H9 (cell line): ENCODE data around the gene TCTN2. TPM values are rescaled to one million over a fixed set of nuclear protein-coding genes. Genes with fewer than 3 reads are reported as not detected.

ENCODE experiments used
- DNase-seq: peaks from one replicate; pipeline ENCODE4 v3.0.0-alpha.2; 2017
- H2AFZ ChIP-seq: one replicate; pipeline ENCODE4 v1.6.1; 2013; ENCODE audit warnings: mild to moderate bottlenecking, low read length, control low read depth, moderate library complexity
- H2AK5ac ChIP-seq: 2 replicates; pipeline ENCODE4 v1.6.1; 2013; ENCODE audit warnings: low read length, control low read depth, mixed read lengths; ENCODE audit not compliant: insufficient read length
- H2BK120ac ChIP-seq: one replicate; pipeline ENCODE4 v1.6.1; 2013; ENCODE audit warnings: low read depth, mild to moderate bottlenecking, low read length, control low read depth, inconsistent platforms; ENCODE audit not compliant: poor library complexity, severe bottlenecking
- H2BK12ac ChIP-seq: 2 replicates; pipeline ENCODE4 v1.6.1; 2013; ENCODE audit warnings: low read length, control low read depth, mixed read lengths, low read depth; ENCODE audit not compliant: insufficient read length
- H2BK15ac ChIP-seq: 2 replicates; pipeline ENCODE4 v1.6.1; 2013; ENCODE audit warnings: low read depth, low read length, control low read depth
- H2BK20ac ChIP-seq: one replicate; pipeline ENCODE4 v1.6.1; 2013; ENCODE audit warnings: low read depth, mild to moderate bottlenecking, low read length, control low read depth, inconsistent platforms; ENCODE audit not compliant: poor library complexity, severe bottlenecking
- H2BK5ac ChIP-seq: 2 replicates; pipeline ENCODE4 v1.6.1; 2013; ENCODE audit warnings: low read length, control low read depth, mixed read lengths; ENCODE audit not compliant: insufficient read length
- H3K14ac ChIP-seq: 2 replicates; pipeline ENCODE4 v1.6.1; 2013; ENCODE audit warnings: low read length, control low read depth; ENCODE audit not compliant: insufficient read depth
- H3K18ac ChIP-seq: 2 replicates; pipeline ENCODE4 v1.6.1; 2013; ENCODE audit warnings: low read depth, mild to moderate bottlenecking, mixed read lengths, low read length, control low read depth; ENCODE audit not compliant: insufficient read length
- H3K23ac ChIP-seq: 2 replicates; pipeline ENCODE4 v1.6.1; 2013; ENCODE audit warnings: low read length, control low read depth, mixed read lengths, low read depth; ENCODE audit not compliant: insufficient read length
- H3K23me2 ChIP-seq: 2 replicates; pipeline ENCODE4 v1.6.1; 2013; ENCODE audit warnings: low read depth, mild to moderate bottlenecking, mixed read lengths, low read length, control low read depth; ENCODE audit not compliant: insufficient read length, poor library complexity, severe bottlenecking
- H3K27ac ChIP-seq: 2 replicates; pipeline ENCODE4 v1.5.1; 2013; ENCODE audit warnings: low read length, control low read depth, mixed read lengths, low read depth; ENCODE audit not compliant: insufficient read length
- H3K27me3 ChIP-seq: 2 replicates; pipeline ENCODE4 v1.6.1; 2013; ENCODE audit warnings: low read length, control low read depth, inconsistent platforms; ENCODE audit not compliant: insufficient read depth
- H3K4ac ChIP-seq: 2 replicates; pipeline ENCODE4 v1.6.1; 2013; ENCODE audit warnings: low read depth, mild to moderate bottlenecking, control low read depth, inconsistent platforms, low read length, moderate library complexity
- H3K4me1 ChIP-seq: 2 replicates; pipeline ENCODE4 v1.6.1; 2013; ENCODE audit warnings: low read length, control low read depth, inconsistent platforms; ENCODE audit not compliant: insufficient read depth
- H3K4me2 ChIP-seq: 2 replicates; pipeline ENCODE4 v1.6.1; 2013; ENCODE audit warnings: low read length, control low read depth, mixed read lengths; ENCODE audit not compliant: insufficient read length, insufficient read depth
- H3K56ac ChIP-seq: 2 replicates; pipeline ENCODE4 v1.6.1; 2013; ENCODE audit warnings: low read depth, mild to moderate bottlenecking, mixed read lengths, low read length, control low read depth; ENCODE audit not compliant: insufficient read length
- H3K79me1 ChIP-seq: 2 replicates; pipeline ENCODE4 v1.6.1; 2013; ENCODE audit warnings: low read depth, mild to moderate bottlenecking, moderate library complexity, low read length, control low read depth, inconsistent platforms; ENCODE audit not compliant: insufficient read depth, poor library complexity, severe bottlenecking
- H3K79me2 ChIP-seq: 2 replicates; pipeline ENCODE4 v1.6.1; 2013; ENCODE audit warnings: low read length, control low read depth, inconsistent platforms; ENCODE audit not compliant: insufficient read depth
- H3K9ac ChIP-seq: 2 replicates; pipeline ENCODE4 v1.6.1; 2013; ENCODE audit warnings: low read length, control low read depth, mixed read lengths; ENCODE audit not compliant: insufficient read length; ENCODE audit errors: extremely low read depth
- H3K9me3 ChIP-seq: one replicate; pipeline ENCODE4 v1.6.1; 2013; ENCODE audit warnings: low read depth, low read length, inconsistent platforms; ENCODE audit not compliant: control insufficient read depth
- H3T11ph ChIP-seq: one replicate; pipeline ENCODE4 v1.6.1; 2013; ENCODE audit warnings: mild to moderate bottlenecking, low read length, control low read depth, inconsistent platforms
- H4K20me1 ChIP-seq: one replicate; pipeline ENCODE4 v1.6.1; 2013; ENCODE audit not compliant: control insufficient read depth, insufficient read length, insufficient read depth
- H4K5ac ChIP-seq: 2 replicates; pipeline ENCODE4 v1.6.1; 2013; ENCODE audit warnings: low read depth, mild to moderate bottlenecking, mixed read lengths, low read length, control low read depth; ENCODE audit not compliant: insufficient read length
- H4K8ac ChIP-seq: replicated peaks from 2 replicates; pipeline ENCODE4 v1.6.1; 2013; ENCODE audit warnings: low read length, control low read depth, mixed read lengths, low read depth; ENCODE audit not compliant: insufficient read length
- H4K91ac ChIP-seq: 2 replicates; pipeline ENCODE4 v1.6.1; 2013; ENCODE audit warnings: low read depth, mild to moderate bottlenecking, moderate library complexity, mixed read lengths, low read length, control low read depth; ENCODE audit not compliant: insufficient read length
- H3K27ac Mint-ChIP-seq, 3 experiments: 2 replicates in 2 of 3; 3 replicates in 1 of 3; pipeline ENCODE4 v1.8.0; 2020 to 2021; ENCODE audit warnings: mixed read lengths in 3 of 3, mild to moderate bottlenecking in 1 of 3, moderate library complexity in 1 of 3
- H3K27me3 Mint-ChIP-seq: 2 replicates; pipeline ENCODE4 v1.8.0; 2021; ENCODE audit warnings: low read depth, mild to moderate bottlenecking, moderate library complexity, mixed read lengths
- H3K36me3 Mint-ChIP-seq, 3 experiments: 2 replicates in 2 of 3; 3 replicates in 1 of 3; pipeline ENCODE4 v1.8.0; 2020 to 2021; ENCODE audit warnings: low read depth in 3 of 3, mixed read lengths in 3 of 3; ENCODE audit not compliant: insufficient read depth in 1 of 3
- H3K4me1 Mint-ChIP-seq, 2 experiments: 2 replicates each; pipeline ENCODE4 v1.8.0; 2020; ENCODE audit warnings: mixed read lengths in 2 of 2
- H3K4me3 Mint-ChIP-seq, 2 experiments: 2 replicates in 1 of 2; 3 replicates in 1 of 2; pipeline ENCODE4 v1.8.0; 2020 to 2021; ENCODE audit warnings: mild to moderate bottlenecking in 2 of 2, mixed read lengths in 2 of 2, moderate library complexity in 1 of 2
- H3K9me3 Mint-ChIP-seq, 2 experiments: 2 replicates in 1 of 2; 3 replicates in 1 of 2; pipeline ENCODE4 v1.8.0; 2020; ENCODE audit warnings: mild to moderate bottlenecking in 2 of 2, mixed read lengths in 2 of 2, moderate library complexity in 1 of 2
- WGBS: extraction: QIAGEN DNeasy Blood & Tissue Kit; methylation state at CpG from one replicate; pipeline ENCODE4 v1.1.7; 2013; ENCODE audit warnings: missing lambda C conversion rate, low lambda C conversion rate, mixed read lengths; ENCODE audit not compliant: insufficient read length; ENCODE audit errors: extremely low coverage; 5-methylcytosine and 5-hydroxymethylcytosine counted together
- total RNA-seq: library from RNA; stranded (reverse); gene quantifications from 2 replicates; pipeline ENCODE4 v1.2.1, GENCODE V29; 2021
- TF ChIP-seq, protein P1 (sequence below): fragments of 200-600 bp; sonication (generic); conservative IDR thresholded peaks from 3 replicates; pipeline ENCODE4 v1.8.0; 2021; ENCODE audit warnings: antibody characterized with exemption, mild to moderate bottlenecking

Gene TCTN2
- total RNA-seq, 1 experiment from 2014 or later: 7.4 TPM

GRCh38 chr12:123643911-123644310 lies 27.0 kb upstream of the TCTN2 start:
- H3T11ph ChIP-seq: no peak overlapping the region
- H3K4me1 Mint-ChIP-seq: no peaks in the 10 kb centered on the region
- H3K14ac ChIP-seq: no peak overlapping the region
- no peak overlapping the region for H3K4me2 ChIP-seq
- no peak overlapping the region for H3K4ac ChIP-seq
- H4K8ac ChIP-seq: no peak overlapping the region
- no peak overlapping the region for H3K4me3 Mint-ChIP-seq
- H3K56ac ChIP-seq: no peak overlapping the region
- H2BK15ac ChIP-seq: no peak overlapping the region
- no peak overlapping the region for H2AK5ac ChIP-seq
- H3K79me2 ChIP-seq: no peaks in the 10 kb centered on the region
- H3K27me3 ChIP-seq: no peaks in the 10 kb centered on the region
- no peak overlapping the region for H2BK12ac ChIP-seq
- no peaks in the 10 kb centered on the region for H3K9me3 ChIP-seq
- H3K36me3 Mint-ChIP-seq: peaks cover 8 to 42% (median 42%) of the 10 kb centered on the region in 3 experiments; a peak in 5 of 7 replicates
- no peaks in the 10 kb centered on the region for H3K27me3 Mint-ChIP-seq
- no peaks in the 10 kb centered on the region for H3K23me2 ChIP-seq
- no peaks in the 10 kb centered on the region for H3K9me3 Mint-ChIP-seq
- no peaks in the 10 kb centered on the region for H3K79me1 ChIP-seq
- H3K9ac ChIP-seq: no peak overlapping the region
- H3K27ac ChIP-seq: no peak overlapping the region
- WGBS: no CpG with 5 or more reads among the region's 7 CpGs
- H4K5ac ChIP-seq: no peak overlapping the region
- DNase-seq: no peak
- no peak overlapping the region for H2BK120ac ChIP-seq
- H2BK5ac ChIP-seq: no peak overlapping the region
- no peak overlapping the region for H3K18ac ChIP-seq
- H3K4me1 ChIP-seq: no peaks in the 10 kb centered on the region
- no peak overlapping the region for H3K27ac Mint-ChIP-seq
- TF ChIP-seq, protein P1, sequence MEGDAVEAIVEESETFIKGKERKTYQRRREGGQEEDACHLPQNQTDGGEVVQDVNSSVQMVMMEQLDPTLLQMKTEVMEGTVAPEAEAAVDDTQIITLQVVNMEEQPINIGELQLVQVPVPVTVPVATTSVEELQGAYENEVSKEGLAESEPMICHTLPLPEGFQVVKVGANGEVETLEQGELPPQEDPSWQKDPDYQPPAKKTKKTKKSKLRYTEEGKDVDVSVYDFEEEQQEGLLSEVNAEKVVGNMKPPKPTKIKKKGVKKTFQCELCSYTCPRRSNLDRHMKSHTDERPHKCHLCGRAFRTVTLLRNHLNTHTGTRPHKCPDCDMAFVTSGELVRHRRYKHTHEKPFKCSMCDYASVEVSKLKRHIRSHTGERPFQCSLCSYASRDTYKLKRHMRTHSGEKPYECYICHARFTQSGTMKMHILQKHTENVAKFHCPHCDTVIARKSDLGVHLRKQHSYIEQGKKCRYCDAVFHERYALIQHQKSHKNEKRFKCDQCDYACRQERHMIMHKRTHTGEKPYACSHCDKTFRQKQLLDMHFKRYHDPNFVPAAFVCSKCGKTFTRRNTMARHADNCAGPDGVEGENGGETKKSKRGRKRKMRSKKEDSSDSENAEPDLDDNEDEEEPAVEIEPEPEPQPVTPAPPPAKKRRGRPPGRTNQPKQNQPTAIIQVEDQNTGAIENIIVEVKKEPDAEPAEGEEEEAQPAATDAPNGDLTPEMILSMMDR: no peak
- H2AFZ ChIP-seq: no peak overlapping the region
- H3K23ac ChIP-seq: no peak overlapping the region
- no peaks in the 10 kb centered on the region for H4K20me1 ChIP-seq
- H2BK20ac ChIP-seq: no peak overlapping the region
- H4K91ac ChIP-seq: no peak overlapping the region
